WTC11 (cell line): ENCODE results near the gene CDC45. TPM values are rescaled to one million over a fixed set of nuclear protein-coding genes. Genes with fewer than 3 reads are reported as not detected.

Source experiments
- ATAC-seq: fragments of 200-7000 bp; cut with Tn5 transposase; 2 replicates; pipeline ENCODE4 v1.10.0; 2021; ENCODE audit warnings: mild to moderate bottlenecking, moderate library complexity
- CTCF ChIA-PET: fragments of 300-600 bp; sonication (Branson Sonifier 250); formaldehyde crosslinking; loops from one replicate; lab custom pipeline; 2021; ENCODE audit warnings: antibody characterized with exemption; lab: Charles Lee
- POLR2A ChIA-PET: fragments of 350-600 bp; sonication (Branson Sonifier 250); formaldehyde crosslinking; loops from one replicate; lab custom pipeline; 2021; ENCODE audit warnings: antibody characterized with exemption; lab: Charles Lee
- DNase-seq: peaks from one replicate; pipeline ENCODE4 v3.0.0; 2021; ENCODE audit warnings: low spot score
- H3K27ac Mint-ChIP-seq: 2 replicates; pipeline ENCODE4 v1.8.0; 2021; ENCODE audit warnings: mixed read lengths
- H3K27me3 Mint-ChIP-seq: 2 replicates; pipeline ENCODE4 v1.8.0; 2021; ENCODE audit warnings: low read depth, mild to moderate bottlenecking, moderate library complexity, mixed read lengths
- H3K36me3 Mint-ChIP-seq: 2 replicates; pipeline ENCODE4 v1.8.0; 2021; ENCODE audit warnings: mixed read lengths
- H3K4me1 Mint-ChIP-seq: 2 replicates; pipeline ENCODE4 v1.8.0; 2022; ENCODE audit warnings: mixed read lengths
- H3K4me3 Mint-ChIP-seq: 2 replicates; pipeline ENCODE4 v1.8.0; 2021; ENCODE audit warnings: mild to moderate bottlenecking, moderate library complexity, mixed read lengths
- H3K9me3 Mint-ChIP-seq: 2 replicates; pipeline ENCODE4 v1.8.0; 2021; ENCODE audit warnings: mixed read lengths
- ATF1 ChIP-seq: sonication (generic); formaldehyde crosslinking; IDR thresholded peaks from 2 replicates; pipeline ENCODE4 v1.8.1; 2023; ENCODE audit warnings: mild to moderate bottlenecking, moderate library complexity, missing genetic modification reagents
- E2F4 ChIP-seq: sonication (generic); formaldehyde crosslinking; IDR thresholded peaks from 2 replicates; pipeline ENCODE4 v1.8.1; 2022; ENCODE audit warnings: low read depth, mild to moderate bottlenecking, moderate library complexity, missing genetic modification reagents, borderline replicate concordance
- EMX1 ChIP-seq: fragments of 250-450 bp; sonication (Bioruptor Pico); IDR thresholded peaks from 2 replicates; pipeline ENCODE4 v1.8.0; 2021; ENCODE audit warnings: mild to moderate bottlenecking
- FOXP4 ChIP-seq: sonication (generic); formaldehyde crosslinking; IDR thresholded peaks from 2 replicates; pipeline ENCODE4 v1.8.0; 2022; ENCODE audit warnings: mild to moderate bottlenecking, missing genetic modification reagents
- GABPB1 ChIP-seq: sonication (generic); formaldehyde crosslinking; IDR thresholded peaks from 2 replicates; pipeline ENCODE4 v1.8.1; 2023; ENCODE audit warnings: mild to moderate bottlenecking, missing genetic modification reagents
- HMGA2 ChIP-seq: fragments of 250-450 bp; sonication (Bioruptor Pico); IDR thresholded peaks from 2 replicates; pipeline ENCODE4 v1.4.0; 2021; ENCODE audit warnings: mild to moderate bottlenecking, moderate library complexity
- IRF2 ChIP-seq: sonication (generic); formaldehyde crosslinking; IDR thresholded peaks from 2 replicates; pipeline ENCODE4 v1.8.0; 2022; ENCODE audit warnings: low read depth, missing genetic modification reagents, borderline replicate concordance
- JAZF1 ChIP-seq: fragments of 250-450 bp; sonication (Bioruptor Pico); IDR thresholded peaks from 2 replicates; pipeline ENCODE4 v1.9.0; 2021; ENCODE audit warnings: moderate library complexity, mild to moderate bottlenecking, inconsistent platforms
- OVOL2 ChIP-seq: fragments of 250-450 bp; sonication (Bioruptor Pico); IDR thresholded peaks from 2 replicates; pipeline ENCODE4 v1.9.0; 2021; ENCODE audit warnings: mild to moderate bottlenecking, borderline replicate concordance
- PRDM15 ChIP-seq: sonication (generic); formaldehyde crosslinking; IDR thresholded peaks from 2 replicates; pipeline ENCODE4 v1.8.0; 2022; ENCODE audit warnings: missing genetic modification reagents
- PREB ChIP-seq: sonication (generic); formaldehyde crosslinking; IDR thresholded peaks from 2 replicates; pipeline ENCODE4 v1.8.1; 2022; ENCODE audit warnings: mild to moderate bottlenecking, missing genetic modification reagents, moderate library complexity, borderline replicate concordance
- PRRX2 ChIP-seq: fragments of 250-450 bp; sonication (Bioruptor Pico); IDR thresholded peaks from 2 replicates; pipeline ENCODE4 v1.8.0; 2021; ENCODE audit warnings: mild to moderate bottlenecking
- RELA ChIP-seq: sonication (generic); formaldehyde crosslinking; IDR thresholded peaks from 2 replicates; pipeline ENCODE4 v1.8.1; 2022; ENCODE audit warnings: missing genetic modification reagents, mild to moderate bottlenecking, borderline replicate concordance
- RORB ChIP-seq: fragments of 250-450 bp; sonication (Bioruptor Pico); IDR thresholded peaks from 2 replicates; pipeline ENCODE4 v1.9.0; 2021; ENCODE audit warnings: mild to moderate bottlenecking
- SMAD3 ChIP-seq: sonication (generic); formaldehyde crosslinking; IDR thresholded peaks from 2 replicates; pipeline ENCODE4 v1.8.0; 2022; ENCODE audit warnings: missing genetic modification reagents, mild to moderate bottlenecking, borderline replicate concordance
- SP1 ChIP-seq: sonication (generic); formaldehyde crosslinking; conservative IDR thresholded peaks from 2 replicates; pipeline ENCODE4 v1.8.1; 2022; ENCODE audit warnings: missing genetic modification reagents
- ZNF138 ChIP-seq: sonication (generic); formaldehyde crosslinking; conservative IDR thresholded peaks from 2 replicates; pipeline ENCODE4 v1.8.1; 2022; ENCODE audit warnings: mild to moderate bottlenecking, moderate library complexity, missing genetic modification reagents
- ZNF219 ChIP-seq: sonication (generic); formaldehyde crosslinking; IDR thresholded peaks from 2 replicates; pipeline ENCODE4 v1.8.0; 2023; ENCODE audit warnings: missing genetic modification reagents, mild to moderate bottlenecking, borderline replicate concordance
- total RNA-seq: library from RNA; stranded (reverse); gene quantifications from 3 replicates; pipeline ENCODE4 v1.2.3, GENCODE V29; 2021

Gene CDC45
- total RNA-seq, 1 experiment from 2014 or later = 38.1 TPM

- TF ChIP-seq SP1 (CRISPR knock-in tag) (no peak), ATF1 (no peak), IRF2 (CRISPR knock-in tag) (no peak), PRRX2 (CRISPR knock-in tag) (no peak), HMGA2 (CRISPR knock-in tag) (no peak), JAZF1 (no peak), ZNF138 (CRISPR knock-in tag) (no peak), RELA (CRISPR knock-in tag) (no peak), EMX1 (CRISPR knock-in tag) (no peak), SMAD3 (CRISPR knock-in tag) (no peak), RORB (CRISPR knock-in tag) (no peak), GABPB1 (CRISPR knock-in tag) (no peak), ZNF219 (CRISPR knock-in tag) (no peak), PRDM15 (no peak)
- Mint-ChIP-seq H3K4me1 (no peaks in the 10 kb centered on the region; the same call in 1 of the 2 replicates), H3K27me3 (no peaks in the 10 kb centered on the region; the same call in 1 of the 2 replicates), H3K4me3 (no peak overlapping the region), H3K27ac (no peak overlapping the region), H3K9me3 (no peaks in the 10 kb centered on the region), H3K36me3 (no peaks in the 10 kb centered on the region)
- POLR2A ChIA-PET = interaction anchor here (0.7 kb wide), 1 partner anchor 60 kb away, joined by 6 read pairs; no protein-coding TSS in a partner anchor
- ATAC-seq (no peak), DNase-seq (no peak)
- CTCF ChIA-PET = interaction anchor here (1.5 to 1.9 kb wide), 2 partner anchors 94 to 103 kb away, joined by 3 to 4 read pairs; no protein-coding TSS in a partner anchor
Measured at GRCh38 chr22:19537941-19538488, 58.3 kb downstream of the CDC45 start.

GRCh38 chr22:19540394-19540793, 60.7 kb downstream of the CDC45 start:
- no peak for DNase-seq
- no peaks in the 10 kb centered on the region; the same call in 1 of the 2 replicates for H3K27me3 Mint-ChIP-seq
- TF ChIP-seq E2F4 (CRISPR knock-in tag) = no peak
- TF ChIP-seq OVOL2 (CRISPR knock-in tag) = no peak
- no peak for TF ChIP-seq FOXP4 (CRISPR knock-in tag)
- no peak for TF ChIP-seq PREB (CRISPR knock-in tag)
- no peak for TF ChIP-seq RELA (CRISPR knock-in tag)
- TF ChIP-seq, all 79 proteins: peak for 0
- no peak overlapping the region for H3K4me3 Mint-ChIP-seq
- H3K27ac Mint-ChIP-seq = no peak overlapping the region
- ATAC-seq = no peak
- H3K9me3 Mint-ChIP-seq = no peaks in the 10 kb centered on the region
- no peaks in the 10 kb centered on the region for H3K36me3 Mint-ChIP-seq
- no peaks in the 10 kb centered on the region; the same call in 1 of the 2 replicates for H3K4me1 Mint-ChIP-seq
- POLR2A ChIA-PET = no interaction called here
- CTCF ChIA-PET = interaction anchor here (1.0 to 1.1 kb wide), 2 partner anchors 66 to 89 kb away, joined by 3 read pairs; no protein-coding TSS in a partner anchor
